Measurements from ENCODE around the gene SLC2A6. TPM values are rescaled to one million over a fixed set of nuclear protein-coding genes. Genes with fewer than 3 reads are reported as not detected.

The SLC2A6 gene
- total RNA-seq, 3 donors from 2014 or later = 2.6 to 5.3 (median 2.8) TPM

GRCh38 chr9:133505186-133505830 lies 26.4 kb upstream of the SLC2A6 start:
- no peak overlapping the region for H3K4me3 ChIP-seq
- peaks cover 15% of the 10 kb centered on the region for H3K9me3 ChIP-seq
- no peaks in the 10 kb centered on the region for H3K36me3 ChIP-seq (ENCODE audit: low read depth)
- intact Hi-C loops (cut with DNase I, micrococcal nuclease) = no loop called here
- TF ChIP-seq CTCF (IDR thresholded peaks at IDR 0.05) = no peak
- ATAC-seq (no peak), DNase-seq (peak in 1 of 3 donors; percentile 27)
- H3K4me1 ChIP-seq (ENCODE audit: low read depth) = peaks cover 12% of the 10 kb centered on the region

- peaks cover 9% of the 10 kb centered on the region for H3K4me1 ChIP-seq (ENCODE audit: low read depth)
- TF ChIP-seq CTCF (IDR thresholded peaks at IDR 0.05) = no peak
- DNase-seq (no peak), ATAC-seq (no peak)
- H3K9me3 ChIP-seq = peaks cover 15% of the 10 kb centered on the region
- H3K4me3 ChIP-seq = no peak overlapping the region
- H3K36me3 ChIP-seq (ENCODE audit: low read depth) = no peaks in the 10 kb centered on the region
- intact Hi-C loops (cut with DNase I, micrococcal nuclease) = no loop called here
These were observed 23.2 kb upstream of the SLC2A6 start for GRCh38 chr9:133502112-133502511.

GRCh38 chr9:133499892-133500270 lies 21.0 kb upstream of the SLC2A6 start:
- no peaks in the 10 kb centered on the region for H3K36me3 ChIP-seq (ENCODE audit: low read depth)
- intact Hi-C loops (cut with DNase I, micrococcal nuclease) = no loop called here
- peaks cover 9% of the 10 kb centered on the region for H3K4me1 ChIP-seq (ENCODE audit: low read depth)
- DNase-seq (peak in 1 of 3 donors; percentile 23), ATAC-seq (no peak)
- TF ChIP-seq CTCF (IDR thresholded peaks at IDR 0.05) = no peak
- H3K4me3 ChIP-seq = no peak overlapping the region
- peaks cover 15% of the 10 kb centered on the region for H3K9me3 ChIP-seq

GRCh38 chr9:133499132-133499891 lies 20.4 kb upstream of the SLC2A6 start:
- Histone ChIP-seq H3K4me3 (no peak overlapping the region), H3K36me3 (ENCODE audit: low read depth) (no peaks in the 10 kb centered on the region), H3K4me1 (ENCODE audit: low read depth) (peaks cover 9% of the 10 kb centered on the region), H3K9me3 (peaks cover 15% of the 10 kb centered on the region)
- no peak for TF ChIP-seq CTCF (IDR thresholded peaks at IDR 0.05)
- ATAC-seq (peak; percentile 23), DNase-seq (peak in 1 of 3 donors; percentile 36)
- intact Hi-C loops (cut with DNase I, micrococcal nuclease) = no loop called here

GRCh38 chr9:133496861-133497842 lies 18.3 kb upstream of the SLC2A6 start:
- Histone ChIP-seq H3K36me3 (ENCODE audit: low read depth) (no peaks in the 10 kb centered on the region), H3K9me3 (peaks cover 8% of the 10 kb centered on the region), H3K4me3 (no peak overlapping the region), H3K4me1 (ENCODE audit: low read depth) (peaks cover 9% of the 10 kb centered on the region)
- DNase-seq = peak in 1 of 3 donors; percentile 44
- no peak for TF ChIP-seq CTCF (IDR thresholded peaks at IDR 0.05)
- intact Hi-C loops (cut with DNase I, micrococcal nuclease) = no loop called here
- no peak for ATAC-seq

All from mucosa of descending colon (tissue), 3 donors.